DND-41 (cell line): ENCODE data around the gene ANKRD29.

Source experiments
- CTCF ChIP-seq: IDR thresholded peaks from 2 replicates; pipeline ENCODE4 v1.5.1; 2012; ENCODE audit warnings: borderline replicate concordance, low read length, moderate library complexity, mild to moderate bottlenecking; ENCODE audit not compliant: poor library complexity, severe bottlenecking; ENCODE audit errors: extremely low read depth
- EZH2 ChIP-seq: IDR thresholded peaks from 3 replicates; pipeline ENCODE4 v1.6.1; 2012; ENCODE audit warnings: borderline replicate concordance, low read depth, mild to moderate bottlenecking, moderate library complexity, low read length, inconsistent platforms; ENCODE audit not compliant: severe bottlenecking

- TF ChIP-seq CTCF: no peak
- TF ChIP-seq EZH2: no peak
Measured at GRCh38 chr18:23575309-23575651, 87.4 kb downstream of the ANKRD29 start.
